ENCODE results near the gene LCP2.

Gene LCP2

DNA sequence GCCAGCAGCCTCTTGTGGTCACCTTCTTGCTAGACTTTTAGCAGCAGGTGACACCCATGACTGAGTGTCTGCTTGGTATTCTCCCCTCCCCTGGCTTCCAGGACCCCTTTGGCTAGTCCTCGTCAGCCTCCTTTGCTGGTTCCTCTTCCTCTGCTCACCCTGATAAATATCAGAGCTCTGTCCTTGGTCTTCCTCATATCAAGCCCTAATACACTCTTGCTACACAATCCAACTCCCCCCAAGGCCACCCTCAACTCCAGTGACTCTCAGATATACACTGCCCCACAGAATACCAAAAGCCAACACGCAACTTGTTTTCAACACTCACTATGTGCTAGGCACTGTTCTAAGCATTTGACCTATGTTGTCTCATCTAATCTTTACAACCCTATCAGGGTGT, 30.3 kb upstream of the LCP2 start:
- TF ChIP-seq, protein P1, sequence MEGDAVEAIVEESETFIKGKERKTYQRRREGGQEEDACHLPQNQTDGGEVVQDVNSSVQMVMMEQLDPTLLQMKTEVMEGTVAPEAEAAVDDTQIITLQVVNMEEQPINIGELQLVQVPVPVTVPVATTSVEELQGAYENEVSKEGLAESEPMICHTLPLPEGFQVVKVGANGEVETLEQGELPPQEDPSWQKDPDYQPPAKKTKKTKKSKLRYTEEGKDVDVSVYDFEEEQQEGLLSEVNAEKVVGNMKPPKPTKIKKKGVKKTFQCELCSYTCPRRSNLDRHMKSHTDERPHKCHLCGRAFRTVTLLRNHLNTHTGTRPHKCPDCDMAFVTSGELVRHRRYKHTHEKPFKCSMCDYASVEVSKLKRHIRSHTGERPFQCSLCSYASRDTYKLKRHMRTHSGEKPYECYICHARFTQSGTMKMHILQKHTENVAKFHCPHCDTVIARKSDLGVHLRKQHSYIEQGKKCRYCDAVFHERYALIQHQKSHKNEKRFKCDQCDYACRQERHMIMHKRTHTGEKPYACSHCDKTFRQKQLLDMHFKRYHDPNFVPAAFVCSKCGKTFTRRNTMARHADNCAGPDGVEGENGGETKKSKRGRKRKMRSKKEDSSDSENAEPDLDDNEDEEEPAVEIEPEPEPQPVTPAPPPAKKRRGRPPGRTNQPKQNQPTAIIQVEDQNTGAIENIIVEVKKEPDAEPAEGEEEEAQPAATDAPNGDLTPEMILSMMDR (IDR thresholded peaks at IDR 0.05; ENCODE audit: borderline replicate concordance, extremely low read depth, low read length, poor library complexity, severe bottlenecking): no peak
- no peak for TF ChIP-seq EZH2 (IDR thresholded peaks at IDR 0.05; ENCODE audit: borderline replicate concordance, low read depth, low read length, severe bottlenecking)
- peaks cover 27% of the 10 kb centered on the region for H3K4me1 ChIP-seq (ENCODE audit: insufficient read depth, low read length)
- no peak for DNase-seq
- H3K27ac ChIP-seq (ENCODE audit: low read length): no peak overlapping the region
- H3K79me2 ChIP-seq (ENCODE audit: insufficient read depth, low read length): no peaks in the 10 kb centered on the region
- H3K27me3 ChIP-seq (ENCODE audit: insufficient read depth, low read length, poor library complexity): no peaks in the 10 kb centered on the region
- no peak overlapping the region for H3K9ac ChIP-seq (ENCODE audit: low read depth, low read length)
- no peak overlapping the region for H3K4me2 ChIP-seq (ENCODE audit: insufficient read depth, low read length)
- H3K4me3 ChIP-seq (ENCODE audit: low read depth in 1 of 2, low read length in 2 of 2): no peak overlapping the region
- no peaks in the 10 kb centered on the region for H3K36me3 ChIP-seq (ENCODE audit: insufficient read depth, low read length)
- H2AFZ ChIP-seq (ENCODE audit: low read depth, low read length): no peak overlapping the region
- H3K9me3 ChIP-seq (ENCODE audit: insufficient read depth, low read length, severe bottlenecking): no peaks in the 10 kb centered on the region
- H4K20me1 ChIP-seq (ENCODE audit: insufficient read depth, low read length): no peaks in the 10 kb centered on the region
- ATAC-seq (ENCODE audit: insufficient read depth, low read depth): no peak

DNA sequence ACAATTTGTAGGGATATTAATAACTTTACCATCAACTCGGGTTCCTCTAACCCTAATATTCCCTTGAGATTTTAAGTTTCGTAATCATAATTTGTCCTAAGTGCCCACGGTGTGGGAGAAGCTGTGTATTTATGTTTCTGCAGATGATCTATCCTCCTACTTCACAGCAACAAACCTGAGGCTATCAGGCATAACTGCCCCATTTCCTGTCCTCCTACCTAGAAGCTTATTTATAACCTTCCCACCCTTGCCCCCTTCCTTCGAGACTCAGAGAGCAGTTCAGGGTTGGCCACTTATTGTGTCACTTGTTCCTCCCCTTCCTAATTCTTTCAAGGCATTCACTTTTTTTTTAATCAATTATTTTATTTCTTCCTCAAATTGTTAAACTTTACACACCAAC, 29.6 kb upstream of the LCP2 start:
- Histone ChIP-seq H3K4me2 (ENCODE audit: insufficient read depth, low read length) (no peak overlapping the region), H3K4me3 (ENCODE audit: low read depth in 1 of 2, low read length in 2 of 2) (no peak overlapping the region), H3K79me2 (ENCODE audit: insufficient read depth, low read length) (no peaks in the 10 kb centered on the region), H3K27ac (ENCODE audit: low read length) (no peak overlapping the region), H3K4me1 (ENCODE audit: insufficient read depth, low read length) (peaks cover 25% of the 10 kb centered on the region), H3K27me3 (ENCODE audit: insufficient read depth, low read length, poor library complexity) (no peaks in the 10 kb centered on the region), H3K36me3 (ENCODE audit: insufficient read depth, low read length) (no peaks in the 10 kb centered on the region), H3K9me3 (ENCODE audit: insufficient read depth, low read length, severe bottlenecking) (no peaks in the 10 kb centered on the region), H3K9ac (ENCODE audit: low read depth, low read length) (no peak overlapping the region), H4K20me1 (ENCODE audit: insufficient read depth, low read length) (no peaks in the 10 kb centered on the region), H2AFZ (ENCODE audit: low read depth, low read length) (no peak overlapping the region)
- ATAC-seq (ENCODE audit: insufficient read depth, low read depth) (no peak), DNase-seq (no peak)
- TF ChIP-seq, protein P1 (IDR thresholded peaks at IDR 0.05; ENCODE audit: borderline replicate concordance, extremely low read depth, low read length, poor library complexity, severe bottlenecking): no peak
- no peak for TF ChIP-seq EZH2 (IDR thresholded peaks at IDR 0.05; ENCODE audit: borderline replicate concordance, low read depth, low read length, severe bottlenecking)

DNA sequence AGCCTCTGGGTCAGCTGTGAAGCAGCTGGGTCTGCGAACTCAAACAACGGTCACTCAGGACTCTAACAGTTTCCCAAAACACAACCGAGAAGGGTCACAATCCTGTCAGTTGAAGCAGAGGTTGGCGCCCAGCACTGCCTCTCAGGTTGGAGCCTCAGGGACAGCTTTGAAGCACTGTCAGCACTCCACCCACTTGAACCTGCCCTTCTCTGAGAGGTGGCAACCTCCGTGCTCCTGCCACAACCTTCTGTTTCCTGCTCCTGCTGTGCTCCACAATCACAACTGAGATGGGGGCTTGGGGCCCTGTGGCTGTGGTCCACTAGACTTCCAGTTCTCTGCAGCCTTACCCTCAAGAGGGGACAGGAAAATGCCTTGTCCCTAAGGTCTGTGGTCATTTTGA, 21.7 kb upstream of the LCP2 start:
- no peaks in the 10 kb centered on the region for H3K4me1 ChIP-seq (ENCODE audit: insufficient read depth, low read length)
- ATAC-seq (ENCODE audit: insufficient read depth, low read depth) (no peak), DNase-seq (no peak)
- no peak overlapping the region for H3K4me3 ChIP-seq (ENCODE audit: low read depth in 1 of 2, low read length in 2 of 2)
- no peaks in the 10 kb centered on the region for H3K79me2 ChIP-seq (ENCODE audit: insufficient read depth, low read length)
- H3K36me3 ChIP-seq (ENCODE audit: insufficient read depth, low read length): no peaks in the 10 kb centered on the region
- no peak overlapping the region for H3K9ac ChIP-seq (ENCODE audit: low read depth, low read length)
- H3K27me3 ChIP-seq (ENCODE audit: insufficient read depth, low read length, poor library complexity): no peaks in the 10 kb centered on the region
- no peak overlapping the region for H2AFZ ChIP-seq (ENCODE audit: low read depth, low read length)
- H3K4me2 ChIP-seq (ENCODE audit: insufficient read depth, low read length): no peak overlapping the region
- no peak overlapping the region for H3K27ac ChIP-seq (ENCODE audit: low read length)
- no peaks in the 10 kb centered on the region for H3K9me3 ChIP-seq (ENCODE audit: insufficient read depth, low read length, severe bottlenecking)
- no peak for TF ChIP-seq EZH2 (IDR thresholded peaks at IDR 0.05; ENCODE audit: borderline replicate concordance, low read depth, low read length, severe bottlenecking)
- TF ChIP-seq, protein P1 (IDR thresholded peaks at IDR 0.05; ENCODE audit: borderline replicate concordance, extremely low read depth, low read length, poor library complexity, severe bottlenecking): no peak
- H4K20me1 ChIP-seq (ENCODE audit: insufficient read depth, low read length): no peaks in the 10 kb centered on the region

DNA sequence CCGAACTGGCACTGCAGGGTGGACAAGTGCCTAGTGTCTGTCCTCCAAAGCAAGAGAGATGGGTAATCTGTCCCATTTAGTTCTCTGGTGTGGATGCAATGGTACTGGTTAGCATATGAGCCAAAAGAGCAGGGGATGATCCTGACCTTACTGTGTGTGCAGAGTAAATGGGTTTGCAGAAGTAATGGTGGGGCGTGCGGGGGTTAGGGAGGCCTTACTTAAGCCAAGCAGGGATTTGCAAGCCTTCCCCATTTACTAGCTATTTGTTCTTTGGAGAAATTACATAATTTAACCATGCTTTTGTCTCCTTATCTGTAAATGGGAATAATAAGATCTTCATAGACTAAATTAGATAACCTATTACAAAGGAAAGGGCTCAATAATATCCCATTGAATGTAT, 19.9 kb upstream of the LCP2 start:
- H4K20me1 ChIP-seq (ENCODE audit: insufficient read depth, low read length): no peaks in the 10 kb centered on the region
- 0 out of 2 replicates have a peak, but pooled peaks cover 7% of the 10 kb centered on the region for H3K4me1 ChIP-seq (ENCODE audit: insufficient read depth, low read length)
- no peaks in the 10 kb centered on the region for H3K79me2 ChIP-seq (ENCODE audit: insufficient read depth, low read length)
- no peak for ATAC-seq (ENCODE audit: insufficient read depth, low read depth)
- no peak overlapping the region for H2AFZ ChIP-seq (ENCODE audit: low read depth, low read length)
- no peaks in the 10 kb centered on the region for H3K36me3 ChIP-seq (ENCODE audit: insufficient read depth, low read length)
- no peak overlapping the region for H3K27ac ChIP-seq (ENCODE audit: low read length)
- no peak overlapping the region for H3K9ac ChIP-seq (ENCODE audit: low read depth, low read length)
- no peak overlapping the region for H3K4me2 ChIP-seq (ENCODE audit: insufficient read depth, low read length)
- H3K4me3 ChIP-seq (ENCODE audit: low read depth in 1 of 2, low read length in 2 of 2): no peak overlapping the region
- no peaks in the 10 kb centered on the region for H3K27me3 ChIP-seq (ENCODE audit: insufficient read depth, low read length, poor library complexity)
- no peak for TF ChIP-seq EZH2 (IDR thresholded peaks at IDR 0.05; ENCODE audit: borderline replicate concordance, low read depth, low read length, severe bottlenecking)
- TF ChIP-seq, protein P1 (IDR thresholded peaks at IDR 0.05; ENCODE audit: borderline replicate concordance, extremely low read depth, low read length, poor library complexity, severe bottlenecking): no peak
- no peak for DNase-seq
- no peaks in the 10 kb centered on the region for H3K9me3 ChIP-seq (ENCODE audit: insufficient read depth, low read length, severe bottlenecking)

Measured in DND-41 (cell line).